Measurements from ENCODE around the gene ZIC5.

ZIC5 gene

DNA sequence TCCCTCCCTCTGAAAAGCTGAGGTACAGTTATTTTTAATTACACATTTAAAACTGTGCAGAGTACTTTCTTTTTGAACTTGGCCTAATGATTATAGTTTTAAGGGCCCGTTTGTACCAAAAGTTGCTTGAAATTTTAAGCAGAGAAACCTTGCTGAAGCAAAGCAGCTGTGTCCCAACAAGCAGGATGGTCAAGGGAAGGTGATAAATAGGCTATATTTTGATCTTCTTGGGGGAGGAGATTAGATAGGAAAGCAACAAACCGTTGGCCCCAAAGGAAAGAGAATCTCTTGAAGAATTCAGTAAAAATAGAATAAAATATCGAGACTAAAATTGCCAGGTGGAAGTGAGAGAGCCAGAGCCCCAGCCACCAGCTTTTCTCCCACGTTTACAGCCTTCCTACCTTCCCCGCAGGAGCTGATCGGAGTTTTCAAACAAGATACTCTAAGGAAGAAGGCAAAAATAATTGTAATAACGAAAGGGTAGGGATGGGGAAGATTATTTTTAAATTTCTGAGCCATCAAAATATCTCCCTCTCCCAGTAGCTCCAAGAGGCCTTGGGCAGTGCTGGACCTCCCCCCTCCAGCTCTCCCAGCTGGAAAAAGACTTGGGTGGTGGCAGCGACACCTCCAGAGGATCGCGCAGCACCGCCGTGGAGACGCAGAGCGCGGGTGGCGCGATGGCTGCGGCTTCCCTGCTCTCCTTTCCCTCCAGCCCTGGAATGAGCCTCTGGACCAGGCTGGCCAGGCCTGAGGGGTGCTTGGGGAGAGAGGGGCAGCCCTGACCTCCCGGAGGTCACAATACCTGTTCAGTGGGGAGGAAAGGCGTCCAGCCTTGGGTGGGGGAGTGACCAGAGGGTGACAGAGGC lies 15.8 kb upstream of the ZIC5 start:
- no peak for DNase-seq (ENCODE audit: low spot score)

DNA sequence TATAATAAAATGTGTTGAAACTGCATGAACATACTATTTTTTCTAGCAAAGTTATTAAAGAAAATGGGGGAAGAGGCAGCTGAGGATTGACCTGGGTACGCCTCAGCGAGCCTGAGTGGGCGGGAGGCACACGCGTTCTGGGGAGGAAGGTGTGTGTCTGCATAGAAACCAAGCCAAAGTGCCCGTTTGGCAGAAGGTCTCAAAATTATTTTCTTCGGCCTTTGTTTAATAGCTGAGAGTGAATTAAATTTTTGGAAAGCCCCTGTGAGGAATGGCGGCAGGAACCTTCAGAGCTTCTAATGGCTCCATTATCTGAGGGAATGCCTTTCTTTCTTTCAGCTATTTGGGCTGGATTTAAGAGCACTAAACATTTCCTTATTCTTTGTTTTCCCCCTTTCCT lies 15.2 kb upstream of the ZIC5 start:
- no peak for DNase-seq (ENCODE audit: low spot score)

GRCh38 chr13:99985886-99986527 lies 14.4 kb upstream of the ZIC5 start:
- no peak for DNase-seq (ENCODE audit: low spot score)

GRCh38 chr13:99985241-99985874 lies 13.8 kb upstream of the ZIC5 start:
- no peak for DNase-seq (ENCODE audit: low spot score)

- DNase-seq (ENCODE audit: low spot score), result no peak
Measured at GRCh38 chr13:99984461-99985240, 13.1 kb upstream of the ZIC5 start.

- no peak for DNase-seq (ENCODE audit: low spot score)
Measured at GRCh38 chr13:99983499-99984401, 12.2 kb upstream of the ZIC5 start.

GRCh38 chr13:99982731-99983498 lies 11.3 kb upstream of the ZIC5 start:
- no peak for DNase-seq (ENCODE audit: low spot score)

DNA sequence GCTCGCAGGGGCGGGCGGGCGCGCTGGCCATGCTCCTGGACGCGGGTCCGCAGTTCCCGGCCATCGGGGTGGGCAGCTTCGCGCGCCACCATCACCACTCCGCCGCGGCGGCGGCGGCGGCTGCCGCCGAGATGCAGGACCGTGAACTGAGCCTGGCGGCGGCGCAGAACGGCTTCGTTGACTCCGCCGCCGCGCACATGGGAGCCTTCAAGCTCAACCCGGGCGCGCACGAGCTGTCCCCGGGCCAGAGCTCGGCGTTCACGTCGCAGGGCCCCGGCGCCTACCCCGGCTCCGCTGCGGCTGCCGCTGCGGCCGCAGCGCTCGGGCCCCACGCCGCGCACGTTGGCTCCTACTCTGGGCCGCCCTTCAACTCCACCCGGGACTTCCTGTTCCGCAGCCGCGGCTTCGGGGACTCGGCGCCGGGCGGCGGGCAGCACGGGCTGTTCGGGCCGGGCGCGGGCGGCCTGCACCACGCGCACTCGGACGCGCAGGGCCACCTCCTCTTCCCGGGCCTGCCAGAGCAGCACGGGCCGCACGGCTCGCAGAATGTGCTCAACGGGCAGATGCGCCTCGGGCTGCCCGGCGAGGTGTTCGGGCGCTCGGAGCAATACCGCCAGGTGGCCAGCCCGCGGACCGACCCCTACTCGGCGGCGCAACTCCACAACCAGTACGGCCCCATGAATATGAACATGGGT lies 10.6 kb upstream of the ZIC5 start:
- DNase-seq (ENCODE audit: low spot score), result no peak

DNA sequence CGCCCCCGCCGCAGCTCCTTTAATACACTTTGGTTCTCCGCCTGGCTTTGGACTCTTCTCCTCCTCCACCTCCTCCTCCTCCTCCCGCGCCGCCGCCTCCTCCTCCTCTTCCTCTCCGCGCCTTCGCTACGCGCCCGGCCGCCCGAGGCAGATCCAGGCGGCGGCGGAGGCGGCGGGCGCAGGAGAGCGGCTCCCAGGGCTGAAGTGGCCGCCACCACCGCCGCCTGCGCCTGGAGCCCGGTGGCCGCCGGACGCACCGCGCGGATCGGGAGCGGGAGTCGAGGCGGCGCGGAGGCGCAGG lies 10.1 kb upstream of the ZIC5 start, which contains the start of gene ZIC2:
TSS of gene ZIC2 (plus strand) at position 50 of the 301 bp plus-strand sequence. CDS start 281 bp downstream, outside the sequence.
- no peak for DNase-seq (ENCODE audit: low spot score)

DNA sequence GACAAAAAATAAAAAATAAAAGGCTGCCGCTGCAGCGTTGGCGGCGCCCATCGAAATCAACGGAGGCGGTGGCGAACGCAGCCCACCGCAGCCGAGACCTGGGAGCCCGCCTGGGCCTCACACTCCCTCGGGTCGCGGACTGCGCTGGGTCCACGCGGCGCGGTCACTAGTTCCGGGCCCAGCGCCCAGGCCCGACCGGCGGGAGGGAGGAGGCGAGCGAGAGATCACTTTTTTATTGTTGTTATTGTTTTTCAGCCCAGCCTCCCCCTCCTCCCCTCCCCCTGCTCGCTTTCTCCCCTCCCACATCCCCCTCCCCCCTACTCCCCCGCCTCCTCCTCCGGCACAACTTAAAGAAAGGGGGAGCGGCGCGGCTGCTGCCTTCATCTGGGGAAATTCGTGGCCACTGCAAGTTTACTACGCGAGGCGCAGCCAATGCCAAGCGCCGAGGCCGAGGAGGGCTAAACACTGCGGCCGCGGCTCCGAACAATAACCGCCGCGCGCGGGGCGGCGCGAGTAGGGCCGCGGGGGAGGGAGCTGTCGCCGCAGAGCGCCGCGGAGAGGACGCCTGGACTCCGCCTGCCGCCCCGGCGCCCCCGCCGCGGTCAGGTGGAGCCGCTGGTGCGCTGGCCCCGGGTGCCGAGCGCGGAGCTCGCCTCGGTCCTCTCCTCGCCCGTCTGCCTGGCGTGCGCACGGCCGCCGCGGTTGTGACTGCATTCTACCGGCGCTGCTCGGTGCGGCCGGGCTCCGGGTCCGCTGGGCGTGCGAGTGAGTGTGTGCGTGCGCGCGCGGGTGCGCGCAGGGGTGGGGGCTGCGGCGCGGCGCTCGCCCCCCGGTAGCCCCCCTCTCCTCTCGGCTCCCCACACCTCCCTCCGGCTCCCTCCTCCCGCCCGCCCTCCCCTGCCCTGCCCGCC lies 9.5 kb upstream of the ZIC5 start:
- DNase-seq (ENCODE audit: low spot score), result no peak

- DNase-seq (ENCODE audit: low spot score), result peak; percentile 64
Measured at GRCh38 chr13:99980201-99980823, 8.7 kb upstream of the ZIC5 start.

- no peak for DNase-seq (ENCODE audit: low spot score)
Measured at GRCh38 chr13:99979453-99980200, 8.1 kb upstream of the ZIC5 start.

DNA sequence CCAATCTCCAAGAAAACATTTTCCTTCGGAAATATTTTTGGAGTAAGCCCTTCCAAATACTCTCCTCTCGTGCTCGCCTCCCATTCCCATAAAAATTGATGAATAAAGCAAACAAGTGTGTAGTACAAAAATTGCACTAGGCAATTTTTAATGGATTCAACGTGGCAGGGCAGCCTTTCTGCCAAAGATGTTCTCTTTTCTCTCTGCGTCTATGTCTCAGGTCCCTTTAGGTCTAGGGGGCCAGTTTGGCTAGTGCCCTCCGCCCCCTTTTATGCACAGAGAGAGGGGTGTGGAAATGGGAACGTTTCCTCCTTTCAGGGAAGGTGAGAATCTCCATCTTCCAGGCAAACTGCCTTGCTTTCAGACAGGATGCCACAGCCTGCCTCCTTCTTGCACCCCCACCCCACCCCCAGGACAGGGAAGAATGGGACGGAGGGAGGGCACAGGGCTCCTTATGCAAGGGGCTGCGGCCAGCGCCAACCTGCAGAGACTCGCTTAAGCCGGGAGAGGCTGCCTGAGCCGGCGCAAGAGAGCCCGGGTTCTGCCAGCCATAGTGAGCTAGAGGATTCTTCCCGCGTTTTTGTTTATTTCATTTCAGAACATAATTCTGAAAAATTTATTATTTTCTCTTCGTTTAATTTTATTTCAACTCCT lies 7.4 kb upstream of the ZIC5 start:
- no peak for DNase-seq (ENCODE audit: low spot score)

DNA sequence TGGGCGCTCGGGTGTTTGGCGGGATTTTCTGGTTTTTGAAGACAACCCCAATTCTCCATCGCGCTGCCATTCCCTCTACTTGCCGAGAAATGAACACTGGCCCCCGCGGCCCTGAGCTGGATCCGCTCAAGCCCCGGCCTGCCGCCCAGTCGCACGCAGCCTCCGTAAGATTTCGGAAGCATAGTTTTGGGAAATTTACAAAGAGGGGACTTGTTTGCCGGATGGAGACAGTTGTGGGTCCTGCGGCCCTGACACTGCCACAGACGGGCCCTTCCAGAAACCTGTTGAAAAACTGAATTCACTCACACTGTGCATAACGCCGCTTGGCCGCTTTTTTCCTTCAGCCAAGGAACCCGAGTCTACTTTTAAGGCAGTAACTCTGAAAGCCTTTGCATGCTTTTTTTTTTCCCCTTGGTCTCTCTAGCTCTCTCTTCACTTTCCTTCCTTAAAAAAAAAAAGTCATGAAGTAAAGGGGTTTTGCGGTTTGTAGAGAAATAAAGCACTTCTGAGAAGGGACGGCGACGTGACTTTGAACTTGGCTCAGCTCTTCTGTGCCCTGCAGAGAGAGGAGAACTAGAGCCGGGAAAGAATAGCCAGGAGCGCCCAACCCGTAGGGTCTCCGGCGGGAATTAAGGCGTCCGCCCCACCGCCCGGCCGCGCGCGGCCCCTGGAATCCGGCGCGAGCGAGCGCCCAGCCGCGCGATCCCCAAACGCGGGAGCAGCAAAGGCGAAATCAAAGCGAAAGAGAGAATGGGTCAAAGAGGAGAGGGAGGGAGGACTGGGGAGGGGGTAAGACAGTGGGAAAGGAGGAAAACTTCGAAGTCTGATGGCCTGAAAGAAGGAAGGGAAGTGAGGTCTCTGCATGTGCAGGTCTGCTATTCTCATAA lies 6.6 kb upstream of the ZIC5 start:
- DNase-seq (ENCODE audit: low spot score), result no peak

- DNase-seq (ENCODE audit: low spot score), result no peak
Measured at GRCh38 chr13:99977334-99977911, 5.9 kb upstream of the ZIC5 start.

DNA sequence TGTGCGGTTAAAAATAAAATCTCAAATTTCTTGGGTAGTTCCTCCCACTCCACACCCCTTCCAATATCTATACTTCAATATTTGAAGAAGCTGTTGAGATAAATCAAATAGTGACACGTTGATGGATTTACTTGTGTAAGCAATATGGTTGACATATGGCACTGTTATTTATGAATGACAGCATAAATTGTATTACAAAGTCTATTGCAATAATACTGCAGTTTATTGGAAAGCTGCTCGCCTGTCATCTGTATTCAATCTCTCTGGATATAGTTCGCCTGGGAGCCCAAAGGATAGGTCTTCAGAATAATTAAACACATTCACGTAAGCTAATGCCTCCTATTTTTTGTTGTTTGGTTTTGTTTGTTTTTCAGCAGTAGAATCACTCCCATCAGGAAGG lies 5.0 kb upstream of the ZIC5 start:
- DNase-seq (ENCODE audit: low spot score), result no peak
